ENCODE measurements around the gene FAM120B.

FAM120B gene

DNA sequence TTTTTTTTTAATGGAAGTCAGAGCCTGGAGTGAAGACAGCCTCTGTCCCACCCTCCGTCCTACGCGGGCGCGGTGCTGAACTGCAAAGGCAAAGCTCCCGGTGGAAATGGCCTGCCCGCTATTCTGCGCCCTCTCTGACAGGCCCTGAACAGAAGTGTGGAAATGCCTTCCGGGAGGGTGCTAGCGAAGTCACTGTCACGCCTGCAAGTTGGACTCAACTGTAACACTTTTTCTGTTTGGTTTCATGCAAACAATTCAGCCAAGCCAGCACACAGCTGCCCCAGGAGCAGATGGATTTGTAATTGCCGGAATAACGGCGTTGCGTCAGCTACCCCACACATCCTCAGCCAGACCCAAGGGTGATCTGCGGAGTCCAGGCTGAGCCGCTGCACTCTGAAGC, 138.9 kb downstream of the FAM120B start:
- no peak for DNase-seq (ENCODE audit: low read depth)

DNA sequence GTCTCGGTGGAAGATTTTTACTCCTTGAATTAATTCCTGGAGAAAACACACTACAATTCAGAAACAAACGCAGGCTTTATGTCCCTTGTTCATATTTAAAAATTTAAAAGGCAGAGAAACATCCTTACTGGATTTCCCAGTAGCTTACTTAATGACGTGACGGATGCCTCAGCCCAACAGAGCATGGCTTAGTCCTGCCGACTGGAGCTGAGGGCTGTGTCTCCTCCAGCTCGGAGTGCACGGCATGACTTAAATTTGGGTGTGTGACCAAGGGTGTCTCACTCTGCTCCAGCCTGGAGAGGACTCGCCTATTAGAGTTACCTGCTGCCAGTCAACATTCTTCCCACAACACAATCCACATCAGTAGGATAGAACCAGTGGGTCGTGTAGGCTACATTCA, 139.4 kb downstream of the FAM120B start:
- DNase-seq (ENCODE audit: low read depth) = no peak

- DNase-seq (ENCODE audit: low read depth) = no peak
Measured at GRCh38 chr6:170446841-170447560, 140.4 kb downstream of the FAM120B start.

DNA sequence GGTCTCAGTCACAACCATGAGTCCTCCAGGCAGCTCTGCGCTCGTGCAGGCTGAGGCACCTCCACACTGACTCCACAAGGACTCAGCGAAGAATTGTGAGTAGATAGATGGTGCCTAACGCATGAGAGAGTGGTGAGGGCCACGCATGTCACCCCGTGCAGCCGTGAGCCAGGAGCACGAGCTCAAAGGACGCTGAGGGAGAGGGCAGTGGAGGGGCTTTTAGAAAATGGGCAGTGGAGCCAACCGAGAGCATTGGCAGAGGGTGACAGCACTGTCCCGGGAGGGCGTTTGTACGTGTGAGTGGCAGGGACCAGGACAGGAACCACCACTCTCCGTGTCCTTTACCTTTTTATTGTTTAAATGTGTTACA, 141.0 kb downstream of the FAM120B start:
- no peak for DNase-seq (ENCODE audit: low read depth)

GRCh38 chr6:170448317-170448716, 141.8 kb downstream of the FAM120B start:
- no peak for DNase-seq (ENCODE audit: low read depth)

DNA sequence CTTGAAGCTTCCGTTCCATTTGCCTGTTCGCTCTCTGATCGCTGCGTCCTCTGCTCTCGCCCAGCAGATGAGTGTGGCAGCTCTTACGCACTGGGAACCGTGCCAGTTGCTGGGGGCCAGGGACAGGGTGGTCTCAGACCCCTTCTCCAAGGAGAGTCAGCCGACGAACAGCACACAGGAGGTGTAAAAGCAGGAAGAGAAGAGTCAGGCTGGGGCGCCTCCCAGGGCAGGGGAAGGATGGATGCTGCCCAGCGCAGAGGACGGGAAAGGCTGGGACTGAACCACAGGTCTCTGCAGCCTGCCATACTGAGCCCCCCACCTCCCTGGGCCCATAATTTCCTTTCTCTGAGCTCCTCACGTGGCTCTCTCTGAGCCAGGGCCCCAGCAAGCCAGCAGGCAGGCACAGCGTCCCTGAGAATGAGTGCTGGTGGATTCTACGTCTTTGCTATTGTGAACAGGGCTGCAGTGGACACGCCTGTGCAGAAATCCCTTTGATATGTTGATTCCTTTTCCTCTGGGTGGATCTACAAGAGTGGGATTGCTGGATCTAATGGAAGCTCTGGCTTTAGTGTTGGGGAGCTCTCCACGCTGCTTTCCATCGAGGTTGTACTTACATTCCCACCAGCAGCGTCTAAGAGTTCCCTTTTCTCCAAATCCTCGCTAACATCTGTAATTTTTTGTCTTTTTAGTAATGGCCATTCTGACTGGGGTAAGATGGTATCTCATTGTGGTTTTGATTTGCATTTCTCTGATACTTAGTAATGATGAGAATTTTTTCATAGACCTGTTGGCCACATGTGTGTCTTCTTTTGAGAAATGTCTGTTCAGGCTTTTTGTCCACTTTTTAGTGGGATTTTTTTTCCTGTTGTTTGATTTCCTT, 142.4 kb downstream of the FAM120B start:
- DNase-seq (ENCODE audit: low read depth) = no peak

DNA sequence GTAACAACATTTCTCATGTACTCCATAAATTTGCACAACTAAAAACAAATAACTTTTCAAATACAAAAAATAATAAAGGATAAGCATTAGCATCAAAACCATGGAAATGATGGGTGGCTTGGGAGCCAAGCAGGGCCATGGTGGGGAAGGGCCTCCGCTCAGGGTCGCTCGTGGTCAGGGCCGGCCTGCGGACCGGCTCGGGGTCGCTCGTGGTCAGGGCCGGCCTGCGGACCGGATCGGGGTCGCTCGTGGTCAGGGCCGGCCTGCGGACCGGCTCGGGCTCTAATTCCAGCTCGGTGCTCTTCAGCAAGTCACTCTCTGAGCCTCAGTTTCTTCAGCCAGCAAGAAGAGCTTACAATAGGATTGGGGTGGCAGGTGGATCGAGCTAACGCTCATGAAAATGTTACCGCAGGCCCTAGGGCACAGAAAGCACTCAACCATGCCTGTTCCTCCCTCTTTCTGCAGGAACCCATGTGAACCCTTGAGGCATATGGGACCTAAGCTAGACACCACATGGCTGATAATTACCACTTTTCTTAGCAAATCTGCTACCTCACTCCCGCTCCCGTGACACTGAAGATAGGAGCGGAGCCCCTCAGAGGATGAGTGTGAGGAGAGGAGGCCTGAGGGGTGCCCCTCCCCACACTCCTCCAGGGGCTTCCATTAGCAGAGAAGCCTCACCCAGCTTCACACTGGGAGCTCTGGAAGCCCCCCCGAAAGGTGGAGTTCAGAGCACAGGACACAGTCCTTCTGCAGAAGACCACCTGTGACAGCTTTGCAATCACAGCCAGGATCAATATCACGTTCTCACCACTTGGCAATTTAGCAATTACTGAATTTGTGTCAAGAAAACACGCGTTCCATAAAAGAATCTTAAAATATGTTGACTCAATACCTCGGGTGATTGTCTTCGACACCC, 143.5 kb downstream of the FAM120B start:
- no peak for DNase-seq (ENCODE audit: low read depth)

DNA sequence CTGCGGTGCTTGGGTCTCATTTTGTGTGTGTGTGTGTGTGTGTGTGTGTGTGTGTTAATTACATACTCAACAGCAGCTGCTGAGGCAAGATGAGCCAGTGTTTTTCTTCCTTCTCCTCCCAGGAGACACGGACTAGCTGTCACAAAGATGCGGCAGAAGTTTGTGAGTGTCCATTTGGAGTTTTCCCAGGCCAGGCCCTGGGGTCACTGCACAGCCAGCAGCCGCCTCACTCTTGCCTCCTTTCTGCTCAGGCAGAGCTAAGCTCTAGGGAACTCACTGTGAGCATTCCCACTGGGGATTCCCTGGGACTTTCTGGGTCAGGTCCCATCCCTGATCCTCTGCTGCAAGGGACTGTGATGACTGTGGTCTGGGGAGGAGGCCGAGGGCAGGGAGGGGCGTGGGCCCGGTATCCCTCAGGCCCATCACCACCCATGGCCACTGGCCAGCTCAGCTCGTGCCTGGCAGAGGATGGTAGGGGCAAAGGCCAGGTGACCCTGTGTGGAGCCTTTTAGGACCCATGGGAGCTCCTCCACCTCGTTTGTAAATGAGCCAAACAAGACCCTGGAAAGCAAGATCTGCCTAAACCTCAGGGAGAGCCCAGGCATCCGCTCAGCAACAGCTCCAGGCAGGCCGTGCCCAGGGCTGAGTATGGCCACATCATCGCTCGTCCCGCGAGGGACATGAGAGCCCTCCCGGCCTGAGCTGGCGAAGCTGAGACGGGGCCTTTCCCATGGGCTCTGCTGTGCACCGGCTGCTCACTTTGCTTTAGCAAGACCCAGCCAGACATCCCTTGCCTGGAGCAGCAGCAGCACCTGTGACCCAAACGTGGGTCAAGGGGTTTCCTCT, 144.6 kb downstream of the FAM120B start:
- no peak for DNase-seq (ENCODE audit: low read depth)

DNA sequence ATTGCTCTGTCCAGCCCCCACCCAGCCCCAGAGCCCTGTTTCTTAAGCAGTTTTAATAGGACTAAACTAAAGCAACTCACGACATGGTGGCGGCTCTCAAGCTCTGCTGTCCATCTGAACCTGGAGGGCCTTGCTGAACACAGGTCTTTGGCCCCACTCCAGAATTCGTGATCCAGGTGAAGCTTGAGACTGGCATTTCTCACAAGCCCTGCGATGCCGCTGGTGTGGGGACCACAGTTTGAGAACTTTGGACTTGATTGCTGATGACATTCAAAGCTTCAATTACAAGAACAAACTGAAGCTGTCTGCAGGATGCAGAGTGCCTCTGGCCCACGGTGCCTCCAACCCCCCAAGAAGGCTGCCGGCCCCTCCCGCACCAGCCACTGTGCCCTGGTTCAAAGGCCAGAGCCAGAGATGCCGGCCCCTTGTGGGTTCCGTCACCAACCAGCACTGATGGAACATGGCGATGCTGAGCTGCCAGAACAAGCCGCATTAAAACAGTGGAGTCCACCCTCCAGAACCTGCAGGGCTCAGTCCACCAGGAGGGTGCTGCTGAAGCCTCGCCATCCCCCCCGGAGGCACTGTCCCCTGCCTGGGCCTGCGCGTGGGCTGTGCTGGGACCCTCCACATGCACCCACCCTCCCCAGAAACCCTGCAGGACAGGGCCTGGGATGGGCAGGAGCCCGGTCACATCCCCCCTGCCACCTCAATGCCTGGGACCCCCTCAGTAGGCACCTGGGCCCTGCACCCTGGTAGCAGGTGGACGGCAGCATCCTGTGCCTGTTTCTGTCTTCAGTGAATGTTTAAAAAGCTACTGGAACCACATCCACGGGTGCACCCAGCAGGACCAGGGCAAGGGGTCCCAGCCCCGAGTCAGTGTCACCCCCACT, 145.4 kb downstream of the FAM120B start:
- DNase-seq (ENCODE audit: low read depth) = no peak

DNA sequence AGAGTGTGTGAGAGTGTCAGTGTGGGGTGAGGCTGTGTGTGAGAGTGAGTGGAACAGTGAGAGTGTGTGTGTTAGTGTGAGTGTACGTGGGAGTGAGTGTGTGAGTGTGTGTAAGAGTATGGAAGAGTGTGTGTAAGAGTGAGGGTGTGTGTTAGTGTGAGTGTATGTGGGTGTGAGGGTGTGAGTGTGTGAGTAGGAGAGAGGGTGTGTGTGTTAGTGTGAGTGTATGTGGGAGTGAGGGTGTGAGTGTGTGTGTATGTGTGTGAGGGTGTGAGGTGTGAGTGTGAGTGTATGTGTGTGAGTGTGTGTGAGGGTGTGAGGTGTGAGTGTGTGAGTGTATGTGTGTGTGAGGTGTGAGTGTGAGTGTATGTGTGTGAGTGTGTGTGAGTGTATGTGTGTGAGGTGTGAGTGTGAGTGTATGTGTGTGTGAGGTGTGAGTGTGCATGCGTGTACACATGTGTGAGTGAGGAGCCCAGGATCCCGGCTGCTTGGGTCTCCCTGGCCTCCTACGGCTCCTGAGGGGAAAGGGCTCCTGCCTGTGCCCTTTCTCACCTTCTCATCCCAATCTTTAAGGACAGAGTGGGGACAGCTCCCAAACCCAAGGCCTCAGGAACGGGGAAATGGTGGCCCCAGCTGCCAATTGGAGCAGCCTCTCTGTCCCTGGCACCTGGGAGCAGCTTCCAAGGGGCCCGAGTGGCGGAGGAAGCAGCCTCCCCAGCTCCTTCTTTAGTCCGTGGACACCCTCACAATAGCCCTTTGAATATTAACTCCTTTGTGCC, 146.4 kb downstream of the FAM120B start:
- no peak for DNase-seq (ENCODE audit: low read depth)

- DNase-seq (ENCODE audit: low read depth) = no peak
Measured at GRCh38 chr6:170453586-170454511, 147.3 kb downstream of the FAM120B start.

- no peak for DNase-seq (ENCODE audit: low read depth)
Measured at GRCh38 chr6:170454512-170455285, 148.1 kb downstream of the FAM120B start.

DNA sequence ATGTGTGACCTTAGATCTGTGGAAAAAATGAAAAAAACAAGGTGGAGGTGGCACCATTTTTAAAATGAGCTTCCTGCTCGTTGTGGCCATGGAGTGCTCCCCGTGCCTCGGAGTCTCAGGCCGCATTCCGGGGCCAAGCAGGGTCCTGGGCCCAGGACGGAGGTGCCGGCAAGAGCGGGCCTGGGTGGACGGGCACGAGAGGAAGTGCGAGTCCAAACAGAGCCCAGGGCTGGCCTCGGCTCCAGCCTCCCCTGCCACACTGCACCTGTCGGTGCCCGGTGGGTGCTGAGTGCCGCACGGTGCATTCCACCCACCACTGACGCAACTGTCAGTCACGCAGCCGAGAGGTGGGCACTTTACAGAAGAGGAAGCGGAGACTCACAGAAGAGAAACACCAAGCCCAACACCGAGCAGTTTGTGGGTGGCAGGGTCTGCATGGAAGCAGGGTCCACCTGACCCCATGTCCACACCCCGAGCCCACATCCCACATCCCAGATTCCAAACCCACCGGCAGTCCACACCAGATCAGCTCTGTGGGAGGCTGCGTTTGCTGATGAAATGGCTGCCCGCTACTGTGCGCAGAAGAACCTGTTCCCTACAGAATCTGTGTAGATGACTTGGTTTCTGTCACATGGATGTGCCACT, 148.9 kb downstream of the FAM120B start:
- DNase-seq (ENCODE audit: low read depth) = no peak

GRCh38 chr6:170456334-170456733, 149.8 kb downstream of the FAM120B start:
- DNase-seq (ENCODE audit: low read depth) = no peak

All from activated T-cell treated with anti-CD3 and anti-CD28 coated beads for 24 hours (primary cell).